Astrocyte (in vitro differentiated cells and primary cell): ENCODE measurements around the gene MUC3A. TPM values are rescaled to one million over a fixed set of nuclear protein-coding genes. Genes with fewer than 3 reads are reported as not detected.
A peak's percentile ranks its signal among the peaks of the same experiment; 100 is the strongest.

Experiments used
- DNase-seq: peaks from one replicate; pipeline ENCODE4 v3.0.0-alpha.2; 2010; ENCODE audit warnings: low read depth
- FAIRE-seq: peaks from 2 replicates; lab custom pipeline; 2011; peaks lifted over from hg19 to GRCh38; lab: Jason Lieb, UNC
- H2AFZ ChIP-seq: 2 replicates; pipeline ENCODE4 v1.6.0; 2012; ENCODE audit warnings: low read depth, low read length, inconsistent platforms
- H3K27ac ChIP-seq: 2 replicates; pipeline ENCODE4 v1.5.1; 2011; ENCODE audit warnings: low read depth, low read length, inconsistent platforms
- H3K27me3 ChIP-seq: 2 replicates; pipeline ENCODE4 v1.6.0; 2011; ENCODE audit warnings: low read length, inconsistent platforms; ENCODE audit not compliant: insufficient read depth
- H3K36me3 ChIP-seq: 2 replicates; pipeline ENCODE4 v1.5.1; 2011; ENCODE audit warnings: low read length, inconsistent platforms; ENCODE audit not compliant: insufficient read depth
- H3K4me1 ChIP-seq: 2 replicates; pipeline ENCODE4 v1.5.1; 2011; ENCODE audit warnings: low read length, inconsistent platforms; ENCODE audit not compliant: insufficient read depth
- H3K4me2 ChIP-seq: 2 replicates; pipeline ENCODE4 v1.6.0; 2012; ENCODE audit warnings: low read length, inconsistent platforms
- H3K4me3 ChIP-seq: 2 replicates; pipeline ENCODE4 v1.5.1; 2011; ENCODE audit warnings: low read depth, mild to moderate bottlenecking, low read length, inconsistent platforms; ENCODE audit not compliant: insufficient read depth
- H3K79me2 ChIP-seq: 2 replicates; pipeline ENCODE4 v1.6.0; 2012; ENCODE audit warnings: mild to moderate bottlenecking, low read length, inconsistent platforms; ENCODE audit not compliant: insufficient read depth
- H3K9ac ChIP-seq: 2 replicates; pipeline ENCODE4 v1.6.0; 2012; ENCODE audit warnings: mild to moderate bottlenecking, low read length, inconsistent platforms
- H3K9me3 ChIP-seq: 2 replicates; pipeline ENCODE4 v1.5.1; 2012; ENCODE audit warnings: low read depth, mild to moderate bottlenecking, low read length, inconsistent platforms; ENCODE audit not compliant: insufficient read depth
- H4K20me1 ChIP-seq: 2 replicates; pipeline ENCODE4 v1.6.0; 2012; ENCODE audit warnings: low read length, inconsistent platforms; ENCODE audit not compliant: insufficient read depth
- H3K27ac Mint-ChIP-seq: one replicate; pipeline ENCODE4 v1.8.0; 2021; ENCODE audit warnings: mild to moderate bottlenecking, mixed read lengths; ENCODE audit not compliant: unreplicated experiment
- H3K27me3 Mint-ChIP-seq: one replicate; pipeline ENCODE4 v1.8.0; 2021; ENCODE audit warnings: low read depth, mixed read lengths; ENCODE audit not compliant: unreplicated experiment
- H3K36me3 Mint-ChIP-seq: one replicate; pipeline ENCODE4 v1.8.0; 2021; ENCODE audit warnings: low read depth, mixed read lengths; ENCODE audit not compliant: unreplicated experiment
- H3K4me1 Mint-ChIP-seq: one replicate; pipeline ENCODE4 v1.8.0; 2021; ENCODE audit warnings: low read depth, mixed read lengths; ENCODE audit not compliant: unreplicated experiment
- H3K4me3 Mint-ChIP-seq: one replicate; pipeline ENCODE4 v1.8.0; 2021; ENCODE audit warnings: mild to moderate bottlenecking, moderate library complexity, mixed read lengths; ENCODE audit not compliant: unreplicated experiment
- H3K9me3 Mint-ChIP-seq: one replicate; pipeline ENCODE4 v1.8.0; 2021; ENCODE audit warnings: mild to moderate bottlenecking, mixed read lengths; ENCODE audit not compliant: unreplicated experiment
- EZH2 ChIP-seq: IDR thresholded peaks from 2 replicates; pipeline ENCODE4 v1.6.1; 2012; ENCODE audit warnings: mild to moderate bottlenecking, low read length, inconsistent platforms; ENCODE audit not compliant: insufficient read depth
- total RNA-seq: library from RNA; stranded (reverse); gene quantifications from 2 replicates; pipeline ENCODE4 v1.2.1, GENCODE V29; 2021
- TF ChIP-seq, protein P1 (sequence below): IDR thresholded peaks from 2 replicates; pipeline ENCODE4 v1.5.1; 2011; ENCODE audit warnings: low read depth, mild to moderate bottlenecking, inconsistent platforms, low read length, moderate library complexity; ENCODE audit not compliant: insufficient read depth

The MUC3A gene
- total RNA-seq, 1 donor from 2014 or later = 0.61 TPM

DNA sequence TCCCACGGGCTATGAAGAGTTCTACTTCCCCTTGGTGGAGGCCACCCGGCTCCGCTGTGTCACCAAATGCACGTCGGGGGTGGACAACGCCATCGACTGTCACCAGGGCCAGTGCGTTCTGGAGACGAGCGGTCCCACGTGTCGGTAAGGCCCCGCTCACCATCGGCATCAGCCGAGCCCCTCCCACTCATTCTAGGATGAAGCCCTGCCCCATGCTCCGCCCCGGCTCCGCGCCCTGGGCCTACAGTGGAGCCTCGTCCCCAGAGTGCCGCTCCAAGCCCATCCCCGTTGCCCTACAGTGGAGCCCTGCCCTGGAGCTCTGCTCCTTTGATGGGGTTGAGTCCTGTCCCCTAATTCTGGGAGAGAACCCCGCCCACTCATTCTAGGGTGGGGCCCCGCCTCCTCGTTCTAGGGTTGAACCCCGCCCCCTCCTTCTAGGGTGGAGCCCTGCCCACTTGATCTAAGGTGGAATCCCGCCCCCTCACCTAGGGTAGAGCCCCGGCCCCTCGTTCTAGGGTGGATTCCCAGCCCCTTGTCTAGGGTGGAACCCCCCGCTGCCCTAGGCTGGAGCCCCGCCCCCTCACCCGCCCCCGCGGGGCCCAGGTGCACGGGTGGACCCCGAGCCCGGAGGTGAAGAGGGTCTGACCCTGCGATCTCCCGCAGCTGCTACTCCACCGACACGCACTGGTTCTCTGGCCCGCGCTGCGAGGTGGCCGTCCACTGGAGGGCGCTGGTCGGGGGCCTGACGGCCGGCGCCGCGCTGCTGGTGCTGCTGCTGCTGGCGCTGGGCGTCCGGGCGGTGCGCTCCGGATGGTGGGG lies 16.6 kb downstream of the MUC3A start:
- H3K4me3 ChIP-seq = no peak overlapping the region
- FAIRE-seq (no peak), DNase-seq (no peak)
- peaks cover 4% of the 10 kb centered on the region for H3K9me3 Mint-ChIP-seq
- peaks cover 74% of the 10 kb centered on the region for H3K27me3 Mint-ChIP-seq
- peak overlapping the region; percentile 60 for H2AFZ ChIP-seq
- TF ChIP-seq, protein P1, sequence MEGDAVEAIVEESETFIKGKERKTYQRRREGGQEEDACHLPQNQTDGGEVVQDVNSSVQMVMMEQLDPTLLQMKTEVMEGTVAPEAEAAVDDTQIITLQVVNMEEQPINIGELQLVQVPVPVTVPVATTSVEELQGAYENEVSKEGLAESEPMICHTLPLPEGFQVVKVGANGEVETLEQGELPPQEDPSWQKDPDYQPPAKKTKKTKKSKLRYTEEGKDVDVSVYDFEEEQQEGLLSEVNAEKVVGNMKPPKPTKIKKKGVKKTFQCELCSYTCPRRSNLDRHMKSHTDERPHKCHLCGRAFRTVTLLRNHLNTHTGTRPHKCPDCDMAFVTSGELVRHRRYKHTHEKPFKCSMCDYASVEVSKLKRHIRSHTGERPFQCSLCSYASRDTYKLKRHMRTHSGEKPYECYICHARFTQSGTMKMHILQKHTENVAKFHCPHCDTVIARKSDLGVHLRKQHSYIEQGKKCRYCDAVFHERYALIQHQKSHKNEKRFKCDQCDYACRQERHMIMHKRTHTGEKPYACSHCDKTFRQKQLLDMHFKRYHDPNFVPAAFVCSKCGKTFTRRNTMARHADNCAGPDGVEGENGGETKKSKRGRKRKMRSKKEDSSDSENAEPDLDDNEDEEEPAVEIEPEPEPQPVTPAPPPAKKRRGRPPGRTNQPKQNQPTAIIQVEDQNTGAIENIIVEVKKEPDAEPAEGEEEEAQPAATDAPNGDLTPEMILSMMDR = peak; percentile 37
- peak; percentile 84 for TF ChIP-seq EZH2
- peak overlapping the region; percentile 46 for H3K4me2 ChIP-seq
- no peak overlapping the region for H3K27ac ChIP-seq
- H3K4me1 ChIP-seq = peaks cover 4% of the 10 kb centered on the region
- H3K36me3 ChIP-seq = no peaks in the 10 kb centered on the region
- peaks cover 2% of the 10 kb centered on the region for H3K4me1 Mint-ChIP-seq
- H3K79me2 ChIP-seq = no peaks in the 10 kb centered on the region
- peak overlapping the region; percentile 76 for H3K4me3 Mint-ChIP-seq
- no peaks in the 10 kb centered on the region for H3K36me3 Mint-ChIP-seq
- H3K27me3 ChIP-seq = peaks cover 45% of the 10 kb centered on the region
- no peak overlapping the region for H3K27ac Mint-ChIP-seq
- H4K20me1 ChIP-seq = no peaks in the 10 kb centered on the region
- H3K9ac ChIP-seq = no peak overlapping the region
- no peaks in the 10 kb centered on the region for H3K9me3 ChIP-seq

DNA sequence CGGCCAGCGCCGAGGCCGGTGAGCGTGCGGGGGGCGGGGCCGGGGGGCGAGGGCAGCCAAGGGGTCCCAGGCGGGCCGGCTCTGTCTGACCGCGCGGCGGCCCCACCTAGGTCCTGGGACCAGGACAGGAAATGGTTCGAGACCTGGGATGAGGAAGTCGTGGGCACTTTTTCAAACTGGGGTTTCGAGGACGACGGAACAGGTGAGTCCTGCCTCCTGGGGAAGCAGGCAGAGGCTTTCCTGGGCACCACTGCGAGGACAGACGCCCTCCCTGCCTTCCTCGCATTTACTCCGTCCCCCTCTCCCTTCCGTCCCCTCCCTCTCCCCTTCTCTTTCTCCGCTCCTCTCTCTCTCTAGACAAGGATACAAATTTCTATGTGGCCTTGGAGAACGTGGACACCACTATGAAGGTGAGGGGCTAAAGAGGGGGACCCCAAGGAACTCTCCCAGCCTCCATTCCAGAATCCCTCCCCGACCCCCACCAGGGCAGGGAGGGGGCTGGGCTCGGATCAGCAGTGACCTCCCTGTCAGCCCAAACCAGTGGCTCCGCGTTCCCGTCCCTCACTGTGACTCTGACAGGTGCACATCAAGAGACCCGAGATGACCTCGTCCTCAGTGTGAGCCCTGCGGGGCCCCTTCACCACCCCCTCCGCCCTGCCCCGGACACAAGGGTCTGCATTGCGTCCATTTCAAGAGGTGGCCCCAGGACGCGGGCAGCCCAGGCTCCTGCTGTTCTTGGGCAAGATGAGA lies 17.4 kb downstream of the MUC3A start:
- peaks cover 81% of the 10 kb centered on the region for H3K27me3 Mint-ChIP-seq

More for the DNA sequence above, 17.4 kb downstream of the MUC3A start:
- no peak for DNase-seq
- Mint-ChIP-seq H3K9me3 (peaks cover 4% of the 10 kb centered on the region), H3K4me3 (no peak overlapping the region), H3K36me3 (no peaks in the 10 kb centered on the region), H3K27ac (no peak overlapping the region), H3K4me1 (peaks cover 2% of the 10 kb centered on the region)
- Histone ChIP-seq H2AFZ (no peak overlapping the region), H3K4me3 (no peak overlapping the region), H3K79me2 (no peaks in the 10 kb centered on the region), H3K4me1 (peaks cover 4% of the 10 kb centered on the region), H3K4me2 (peak overlapping the region; percentile 46), H3K9ac (no peak overlapping the region), H3K27ac (no peak overlapping the region), H3K27me3 (peaks cover 46% of the 10 kb centered on the region), H4K20me1 (no peaks in the 10 kb centered on the region), H3K9me3 (no peaks in the 10 kb centered on the region), H3K36me3 (no peaks in the 10 kb centered on the region)
- FAIRE-seq = no peak
- TF ChIP-seq, protein P1 = peak; percentile 0
- no peak for TF ChIP-seq EZH2
